Stomach (tissue), 19 donors: ENCODE data around the gene TBC1D16. TPM values are rescaled to one million over a fixed set of nuclear protein-coding genes. Genes with fewer than 3 reads are reported as not detected.
A peak's percentile ranks its signal among the peaks of the same experiment; 100 is the strongest.

ENCODE experiments used
- DNase-seq, 2 donors: peaks; one replicate each; pipeline versions ENCODE4 v3.0.0 to v3.0.0-alpha.2; 2013 to 2019
- H3K27ac ChIP-seq, 5 donors: fragments of 200-600 bp in 4 of 5; sonication (generic) in 4 of 5; one replicate each; pipeline ENCODE4 v1.5.1; 2013 to 2019; ENCODE audit warnings: mild to moderate bottlenecking in 1 of 5, moderate library complexity in 1 of 5
- H3K27me3 ChIP-seq, 3 donors: fragments of 200-600 bp; sonication (generic); one replicate each; pipeline ENCODE4 v1.5.1; 2017 to 2019; ENCODE audit warnings: mixed run types in 1 of 3
- H3K36me3 ChIP-seq, 4 donors: fragments of 200-600 bp; sonication (generic); 1 replicate in 3 of 4; 2 replicates in 1 of 4; pipeline ENCODE4 v1.5.1; 2016 to 2019
- H3K4me1 ChIP-seq, 4 donors: fragments of 200-600 bp; sonication (generic); one replicate each; pipeline ENCODE4 v1.5.1; 2016 to 2019
- H3K4me3 ChIP-seq, 4 donors: fragments of 200-600 bp; sonication (generic) in 3 of 4; one replicate each; pipeline ENCODE4 v1.5.1; 2016 to 2019; ENCODE audit warnings: mild to moderate bottlenecking in 1 of 4
- H3K9me3 ChIP-seq, 4 donors: fragments of 200-600 bp; sonication (generic); one replicate each; pipeline ENCODE4 v1.5.1; 2016 to 2019
- EP300 ChIP-seq: sonication (generic); formaldehyde crosslinking; IDR thresholded peaks from one replicate; pipeline ENCODE4 v1.6.1; 2017; ENCODE audit warnings: antibody characterized with exemption
- POLR2A ChIP-seq, 4 donors: fragments of 450-650 bp; IDR thresholded peaks; one replicate each; pipeline ENCODE4 v1.6.1; 2016; ENCODE audit warnings: antibody characterized with exemption in 4 of 4, control low read depth in 2 of 4, mild to moderate bottlenecking in 1 of 4, moderate library complexity in 1 of 4
- POLR2AphosphoS5 ChIP-seq, 3 donors: sonication (generic); formaldehyde crosslinking; IDR thresholded peaks; one replicate each; pipeline ENCODE4 v1.6.1; 2016; ENCODE audit warnings: antibody characterized with exemption in 3 of 3
- WGBS, 5 donors: extraction: QIAGEN DNeasy Blood & Tissue Kit in 3 of 5; methylation state at CpG; one replicate each; pipeline versions ENCODE4 v1.1.5 to v1.1.7; 2013 to 2018; 5-methylcytosine and 5-hydroxymethylcytosine counted together
- intact Hi-C: fragments of 100-400 bp; cut with DNase I; formaldehyde crosslinking; loops from one replicate; pipeline ENCODE4 v1.15.1; 2023; ENCODE audit warnings: low total_unique reads
- long read RNA-seq, 10 donors: transcript quantifications; one replicate each; lab custom pipeline, GENCODE V29; 2026
- polyA plus RNA-seq, 3 donors: library from polyadenylated mRNA; stranded (reverse); fragments of 200-250 nt; gene quantifications; one replicate each; pipeline ENCODE4 v1.2.3, GENCODE V29; 2013
- total RNA-seq, 5 donors: library from RNA; depleted of rRNA; stranded (reverse); fragments of >200 nt; gene quantifications; one replicate each; pipeline versions ENCODE4 v1.1.0 to v1.2.3, GENCODE V29; 2014 to 2016
- TF ChIP-seq, protein P1 (sequence below), 7 experiments: fragments of 450-650 bp in 4 of 7; fragments of 200-600 bp in 3 of 7; sonication (generic) in 3 of 7; IDR thresholded peaks; one replicate each; pipeline ENCODE4 v1.5.1; 2016 to 2019; ENCODE audit warnings: antibody characterized with exemption in 7 of 7, control low read depth in 2 of 7, mild to moderate bottlenecking in 1 of 7
- donor health status: healthy with polysubstance abuse.
- donor health status: Bipolar disorder and iron deficiency.
- donor health status: healthy.

Gene TBC1D16, protein sequence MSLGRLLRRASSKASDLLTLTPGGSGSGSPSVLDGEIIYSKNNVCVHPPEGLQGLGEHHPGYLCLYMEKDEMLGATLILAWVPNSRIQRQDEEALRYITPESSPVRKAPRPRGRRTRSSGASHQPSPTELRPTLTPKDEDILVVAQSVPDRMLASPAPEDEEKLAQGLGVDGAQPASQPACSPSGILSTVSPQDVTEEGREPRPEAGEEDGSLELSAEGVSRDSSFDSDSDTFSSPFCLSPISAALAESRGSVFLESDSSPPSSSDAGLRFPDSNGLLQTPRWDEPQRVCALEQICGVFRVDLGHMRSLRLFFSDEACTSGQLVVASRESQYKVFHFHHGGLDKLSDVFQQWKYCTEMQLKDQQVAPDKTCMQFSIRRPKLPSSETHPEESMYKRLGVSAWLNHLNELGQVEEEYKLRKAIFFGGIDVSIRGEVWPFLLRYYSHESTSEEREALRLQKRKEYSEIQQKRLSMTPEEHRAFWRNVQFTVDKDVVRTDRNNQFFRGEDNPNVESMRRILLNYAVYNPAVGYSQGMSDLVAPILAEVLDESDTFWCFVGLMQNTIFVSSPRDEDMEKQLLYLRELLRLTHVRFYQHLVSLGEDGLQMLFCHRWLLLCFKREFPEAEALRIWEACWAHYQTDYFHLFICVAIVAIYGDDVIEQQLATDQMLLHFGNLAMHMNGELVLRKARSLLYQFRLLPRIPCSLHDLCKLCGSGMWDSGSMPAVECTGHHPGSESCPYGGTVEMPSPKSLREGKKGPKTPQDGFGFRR
- total RNA-seq (10 to 100 TPM; 12.7 to 22.2 (median 21.0) TPM), polyA plus RNA-seq (10 to 100 TPM in 1 of 3 donors, 1 to 10 TPM in 2; 3.0 to 17.1 (median 6.6) TPM)
- long read RNA-seq, donor 1: 0 reads
- long read RNA-seq, donor 2: 0 reads
- long read RNA-seq, donor 3: 0 reads
- long read RNA-seq, donor 4: 0 reads
- long read RNA-seq, donor 5, partial matches to known transcripts: 9 of 15 reads
- long read RNA-seq, donor 5, other reads (novel, unspliced or antisense): 6 of 15 reads
- long read RNA-seq, donor 6: 0 reads
- long read RNA-seq, donor 7, partial matches to known transcripts: 15 of 15 reads
- long read RNA-seq, donor 7, other reads (novel, unspliced or antisense): 0 of 15 reads
- long read RNA-seq, donor 8, full-length matches to known transcripts: 1 of 1 reads
- long read RNA-seq, donor 8, partial matches to known transcripts: 0 of 1 reads
- long read RNA-seq, donor 8, other reads (novel, unspliced or antisense): 0 of 1 reads
- long read RNA-seq, donor 9: 0 reads
- long read RNA-seq, donor 10: 0 reads

DNA sequence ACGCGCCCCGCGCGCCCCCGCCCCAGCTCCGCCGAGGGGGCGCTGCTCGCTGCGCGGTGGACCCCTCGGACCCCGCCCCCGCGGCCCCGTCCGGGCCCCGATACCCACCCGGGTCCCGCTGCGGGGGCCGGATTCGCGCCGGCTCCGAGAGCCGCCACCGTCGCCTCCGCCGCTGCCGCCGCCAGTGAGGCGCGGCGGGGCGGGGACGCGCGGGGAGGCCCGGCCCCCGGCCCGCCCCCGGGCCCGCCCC is at the start of gene TBC1D16:
Gene TBC1D16, minus strand, starts transcription at position 186 of the 250 bp plus-strand sequence. CDS start 22,325 bp downstream, outside the sequence.
- Histone ChIP-seq H3K4me3 (peak within 1 kb of the TSS; percentile 77 to 83 (median 82)), H3K9me3 (no peaks in the 10 kb centered on the region), H3K4me1 (peaks cover 13 to 46% (median 33%) of the 10 kb centered on the region in 4 donors), H3K27ac (peak within 1 kb of the TSS; percentile 87 to 95 (median 91)), H3K27me3 (peaks cover 0 to 6% (median 0%) of the 10 kb centered on the region in 3 donors), H3K36me3 (peaks cover 0 to 10% (median 0%) of the 10 kb centered on the region in 4 donors)
- TF ChIP-seq POLR2A (IDR thresholded peaks at IDR 0.05) (no peak), POLR2AphosphoS5 (IDR thresholded peaks at IDR 0.05) (no peak), EP300 (no peak)
- TF ChIP-seq, protein P1, sequence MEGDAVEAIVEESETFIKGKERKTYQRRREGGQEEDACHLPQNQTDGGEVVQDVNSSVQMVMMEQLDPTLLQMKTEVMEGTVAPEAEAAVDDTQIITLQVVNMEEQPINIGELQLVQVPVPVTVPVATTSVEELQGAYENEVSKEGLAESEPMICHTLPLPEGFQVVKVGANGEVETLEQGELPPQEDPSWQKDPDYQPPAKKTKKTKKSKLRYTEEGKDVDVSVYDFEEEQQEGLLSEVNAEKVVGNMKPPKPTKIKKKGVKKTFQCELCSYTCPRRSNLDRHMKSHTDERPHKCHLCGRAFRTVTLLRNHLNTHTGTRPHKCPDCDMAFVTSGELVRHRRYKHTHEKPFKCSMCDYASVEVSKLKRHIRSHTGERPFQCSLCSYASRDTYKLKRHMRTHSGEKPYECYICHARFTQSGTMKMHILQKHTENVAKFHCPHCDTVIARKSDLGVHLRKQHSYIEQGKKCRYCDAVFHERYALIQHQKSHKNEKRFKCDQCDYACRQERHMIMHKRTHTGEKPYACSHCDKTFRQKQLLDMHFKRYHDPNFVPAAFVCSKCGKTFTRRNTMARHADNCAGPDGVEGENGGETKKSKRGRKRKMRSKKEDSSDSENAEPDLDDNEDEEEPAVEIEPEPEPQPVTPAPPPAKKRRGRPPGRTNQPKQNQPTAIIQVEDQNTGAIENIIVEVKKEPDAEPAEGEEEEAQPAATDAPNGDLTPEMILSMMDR (IDR thresholded peaks at IDR 0.05): no peak
- WGBS, 5 donors: 0 to 2% (median 0%) methylated on average over 2 to 43 of the region's 46 CpGs; no CpG with 5 or more reads in 2 of the 5 donors
- intact Hi-C loops: no loop called here
- no peak for DNase-seq

DNA sequence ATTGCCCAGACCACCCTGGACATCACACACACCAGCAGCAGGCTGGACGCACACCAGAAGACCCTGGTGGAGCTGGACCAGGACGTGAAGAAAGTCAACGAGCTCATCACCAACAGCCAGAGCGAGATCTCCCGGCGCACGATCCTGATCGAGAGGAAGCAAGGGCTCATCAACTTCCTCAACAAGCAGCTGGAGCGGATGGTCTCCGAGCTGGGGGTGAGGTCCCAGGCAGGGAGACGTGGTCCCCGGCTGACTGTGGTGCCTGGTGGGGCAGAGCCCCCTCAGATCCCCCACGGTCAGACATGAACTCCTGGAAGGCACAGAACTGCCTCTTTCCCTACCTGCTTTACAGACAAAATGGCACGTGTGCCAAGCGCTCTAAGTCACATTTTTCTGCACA is 49.1 kb upstream of the TBC1D16 start:
- TF ChIP-seq EP300 (no peak), POLR2AphosphoS5 (IDR thresholded peaks at IDR 0.05) (no peak), POLR2A (IDR thresholded peaks at IDR 0.05) (no peak)
- TF ChIP-seq, protein P1 (IDR thresholded peaks at IDR 0.05): no peak
- no peak overlapping the region for H3K27ac ChIP-seq
- H3K36me3 ChIP-seq: peaks cover 0 to 6% (median 0%) of the 10 kb centered on the region in 4 donors
- no peak for DNase-seq
- no peaks in the 10 kb centered on the region for H3K9me3 ChIP-seq
- no peak overlapping the region for H3K4me3 ChIP-seq
- peaks cover 0 to 10% (median 8%) of the 10 kb centered on the region in 4 donors for H3K4me1 ChIP-seq
- 90 to 95% (median 91%) methylated on average over 12 to 15 of the region's 15 CpGs for WGBS, 5 donors
- no peaks in the 10 kb centered on the region for H3K27me3 ChIP-seq
- intact Hi-C loops: no loop called here

DNA sequence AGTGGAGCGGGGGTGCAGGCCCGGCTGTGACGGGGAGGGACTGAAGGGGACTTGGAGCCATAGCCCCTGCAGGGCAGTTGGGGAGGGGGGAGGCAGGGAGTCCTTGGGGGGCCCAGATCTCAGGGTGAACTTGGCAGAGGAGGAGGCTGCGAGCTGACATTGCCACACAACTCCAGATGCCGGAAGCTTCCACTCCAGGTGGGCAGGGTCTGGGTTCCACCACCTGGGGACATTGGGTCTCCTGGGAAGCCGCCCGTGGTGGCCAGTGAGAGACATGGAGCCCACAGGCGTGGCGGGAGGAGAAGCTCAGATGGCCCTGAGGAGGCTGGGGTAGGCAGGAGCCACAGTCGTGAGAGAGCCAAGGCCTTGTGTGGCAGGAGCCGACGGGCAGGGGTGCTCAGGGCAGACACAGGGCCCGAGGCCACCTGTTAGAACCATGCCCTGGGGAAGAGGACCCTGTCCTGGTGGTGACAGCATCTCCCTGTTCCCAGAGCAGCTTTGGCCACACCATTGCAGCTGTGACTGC is 47.5 kb upstream of the TBC1D16 start:
- no peak for DNase-seq
- intact Hi-C loops: no loop called here
- peaks cover 0 to 10% (median 8%) of the 10 kb centered on the region in 4 donors for H3K4me1 ChIP-seq
- H3K36me3 ChIP-seq: peaks cover 0 to 4% (median 0%) of the 10 kb centered on the region in 4 donors
- no peak overlapping the region for H3K4me3 ChIP-seq
- 75 to 90% (median 86%) methylated on average over 9 to 13 of the region's 13 CpGs for WGBS, 5 donors
- no peaks in the 10 kb centered on the region for H3K9me3 ChIP-seq
- H3K27ac ChIP-seq: no peak overlapping the region
- H3K27me3 ChIP-seq: no peaks in the 10 kb centered on the region
- TF ChIP-seq POLR2A (IDR thresholded peaks at IDR 0.05) (no peak), EP300 (no peak), POLR2AphosphoS5 (IDR thresholded peaks at IDR 0.05) (no peak)
- TF ChIP-seq, protein P1 (IDR thresholded peaks at IDR 0.05): no peak
